ENCODE data around the gene GABRG3.

DNA sequence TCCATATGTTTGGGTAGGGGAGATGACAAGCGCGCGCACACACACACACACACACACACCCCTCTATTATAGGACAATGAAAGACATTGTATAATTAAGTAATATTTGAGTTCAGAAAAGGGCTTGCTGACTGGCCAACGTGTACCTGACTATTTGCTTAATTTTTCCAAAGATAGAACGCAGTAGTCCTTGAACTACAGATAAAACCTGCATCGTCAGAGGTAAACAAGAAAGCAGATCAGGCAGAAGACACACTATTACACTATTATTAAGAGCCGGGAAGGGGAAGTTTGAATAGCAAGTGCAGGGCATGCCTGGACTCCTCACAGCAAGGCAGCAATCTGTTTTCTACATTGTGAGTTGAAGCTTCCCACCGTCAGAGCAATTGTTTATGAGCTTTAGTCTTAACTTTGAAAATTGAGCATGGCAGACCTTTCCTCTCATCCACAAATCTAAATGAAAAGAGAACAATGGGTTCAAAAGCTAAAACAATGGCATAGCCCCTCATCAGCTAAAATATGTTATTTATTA lies 427.7 kb downstream of the GABRG3 start:
- no peak for TF ChIP-seq ESRRG (CRISPR knock-in tag; IDR thresholded peaks at IDR 0.05)
- TF ChIP-seq SNAI2 (CRISPR knock-in tag; IDR thresholded peaks at IDR 0.05), result no peak

Measured in SK-N-SH treated with all-trans-retinoic acid at 6 μM for 48 hours (cell line).